ENCODE results near the gene ZNF76. TPM values are rescaled to one million over a fixed set of nuclear protein-coding genes. Genes with fewer than 3 reads are reported as not detected.

The ZNF76 gene
- total and polyA plus RNA-seq, 2 donors (not counting 1 experiment from before 2014, with no cell fraction given): 96.9 to 145 TPM

DNA sequence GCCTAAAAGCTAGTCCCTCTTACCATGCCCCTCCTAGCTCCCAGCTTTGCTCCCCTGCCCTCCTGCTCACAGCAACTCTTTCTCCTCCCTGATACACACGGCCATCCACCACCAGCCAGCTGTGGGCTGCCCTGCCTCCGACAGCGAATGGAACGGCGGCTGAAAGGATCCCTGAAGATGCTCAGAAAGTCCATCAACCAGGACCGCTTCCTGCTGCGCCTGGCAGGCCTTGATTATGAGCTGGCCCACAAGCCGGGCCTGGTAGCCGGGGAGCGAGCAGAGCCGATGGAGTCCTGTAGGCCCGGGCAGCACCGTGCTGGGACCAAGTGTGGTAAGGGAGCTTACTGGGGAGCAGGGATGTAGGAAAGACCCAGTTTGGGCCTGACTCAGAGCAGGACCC, 16.6 kb upstream of the ZNF76 start:
- no peak overlapping the region for H3K4me3 Mint-ChIP-seq
- CTCF ChIA-PET: interaction anchor here (2.1 to 4.3 kb wide), 2 partner anchors 16 to 256 kb away, joined by 4 to 25 read pairs; no protein-coding TSS in a partner anchor
- Histone ChIP-seq H2AFZ (ENCODE audit: insufficient read depth, low read depth, low read length, poor library complexity, severe bottlenecking) (no peak overlapping the region), H4K20me1 (ENCODE audit: control insufficient read depth, insufficient read depth, low read length, poor library complexity, severe bottlenecking) (no peaks in the 10 kb centered on the region), H3K36me3 (replicated peaks in 1 of 2; ENCODE audit: control extremely low read depth in 1 of 2, control insufficient read depth in 1 of 2, extremely low read depth in 1 of 2, insufficient read depth in 2 of 2, low read length in 1 of 2) (peaks cover 0 to 8% of the 10 kb centered on the region in 2 experiments), H3K27me3 (replicated peaks in 1 of 4; ENCODE audit: control extremely low read depth in 1 of 4, control insufficient read depth in 3 of 4, insufficient read depth in 4 of 4, low read length in 3 of 4) (no peaks in the 10 kb centered on the region), H3K9me3 (ENCODE audit: control extremely low read depth in 1 of 3, control insufficient read depth in 2 of 3, insufficient read depth in 1 of 3, low read length in 2 of 3) (no peaks in the 10 kb centered on the region), H3K27ac (ENCODE audit: low read length in 2 of 2) (no peak overlapping the region), H3K9ac (ENCODE audit: low read length) (no peak overlapping the region), H3K4me1 (ENCODE audit: control insufficient read depth in 2 of 2, insufficient read depth in 2 of 2, low read length in 2 of 2) (no peaks in the 10 kb centered on the region), H3K79me2 (ENCODE audit: control insufficient read depth, insufficient read depth, low read length) (peaks cover 8% of the 10 kb centered on the region), H3K4me3 (ENCODE audit: control extremely low read depth in 1 of 5, extremely low read depth in 1 of 5, insufficient read depth in 1 of 5, low read depth in 2 of 5, low read length in 4 of 5) (no peak overlapping the region), H3K4me2 (replicated peaks; ENCODE audit: low read depth, low read length, poor library complexity, severe bottlenecking) (no peak overlapping the region)
- H3K27me3 Mint-ChIP-seq: no peaks in the 10 kb centered on the region
- no peak for ATAC-seq (ENCODE audit: low read depth)
- peaks cover under 1% of the 10 kb centered on the region for H3K4me1 Mint-ChIP-seq
- no peak overlapping the region for H3K27ac Mint-ChIP-seq
- POLR2A ChIA-PET: no interaction called here
- H3K9me3 Mint-ChIP-seq (ENCODE audit: insufficient read depth): no peaks in the 10 kb centered on the region
- TF ChIP-seq, protein P1, sequence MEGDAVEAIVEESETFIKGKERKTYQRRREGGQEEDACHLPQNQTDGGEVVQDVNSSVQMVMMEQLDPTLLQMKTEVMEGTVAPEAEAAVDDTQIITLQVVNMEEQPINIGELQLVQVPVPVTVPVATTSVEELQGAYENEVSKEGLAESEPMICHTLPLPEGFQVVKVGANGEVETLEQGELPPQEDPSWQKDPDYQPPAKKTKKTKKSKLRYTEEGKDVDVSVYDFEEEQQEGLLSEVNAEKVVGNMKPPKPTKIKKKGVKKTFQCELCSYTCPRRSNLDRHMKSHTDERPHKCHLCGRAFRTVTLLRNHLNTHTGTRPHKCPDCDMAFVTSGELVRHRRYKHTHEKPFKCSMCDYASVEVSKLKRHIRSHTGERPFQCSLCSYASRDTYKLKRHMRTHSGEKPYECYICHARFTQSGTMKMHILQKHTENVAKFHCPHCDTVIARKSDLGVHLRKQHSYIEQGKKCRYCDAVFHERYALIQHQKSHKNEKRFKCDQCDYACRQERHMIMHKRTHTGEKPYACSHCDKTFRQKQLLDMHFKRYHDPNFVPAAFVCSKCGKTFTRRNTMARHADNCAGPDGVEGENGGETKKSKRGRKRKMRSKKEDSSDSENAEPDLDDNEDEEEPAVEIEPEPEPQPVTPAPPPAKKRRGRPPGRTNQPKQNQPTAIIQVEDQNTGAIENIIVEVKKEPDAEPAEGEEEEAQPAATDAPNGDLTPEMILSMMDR (IDR thresholded peaks at IDR 0.05): no peak
- TF ChIP-seq EZH2 (IDR thresholded peaks at IDR 0.05; ENCODE audit: borderline replicate concordance, insufficient read depth, low read depth, low read length, poor library complexity, severe bottlenecking): no peak
- no peak for DNase-seq
- 95% methylated on average over 13 of the region's 13 CpGs for WGBS (ENCODE audit: insufficient coverage)
- intact Hi-C loops (cut with micrococcal nuclease): no loop called here

DNA sequence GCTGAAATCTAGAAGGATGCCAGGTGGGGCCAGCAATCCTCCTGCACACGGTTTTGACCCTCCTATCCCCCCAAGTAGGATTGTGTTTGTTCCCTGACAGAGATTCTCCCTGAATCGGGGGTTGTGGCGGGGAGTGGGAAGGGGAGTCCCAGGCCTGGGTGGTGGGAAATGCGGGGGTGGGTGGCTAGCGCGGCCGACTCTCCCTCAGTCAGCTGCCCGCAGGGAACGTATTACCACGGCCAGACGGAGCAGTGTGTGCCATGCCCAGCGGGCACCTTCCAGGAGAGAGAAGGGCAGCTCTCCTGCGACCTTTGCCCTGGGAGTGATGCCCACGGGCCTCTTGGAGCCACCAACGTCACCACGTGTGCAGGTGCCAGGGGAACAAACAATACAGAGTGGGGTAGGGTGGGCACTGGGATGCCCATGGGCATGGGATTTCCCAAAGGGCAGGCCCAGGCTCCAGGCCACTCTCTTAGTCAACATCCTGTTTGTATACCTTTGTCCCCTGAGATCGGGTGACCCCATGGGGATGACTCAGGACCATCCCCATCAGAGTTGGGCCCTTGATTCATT, 16.1 kb upstream of the ZNF76 start:
- ChIA-PET POLR2A (no interaction called here), CTCF (interaction anchor here (2.1 to 4.3 kb wide), 2 partner anchors 15 to 257 kb away, joined by 4 to 25 read pairs; no protein-coding TSS in a partner anchor)
- no peak overlapping the region for H3K9ac ChIP-seq (ENCODE audit: low read length)
- no peak overlapping the region for H2AFZ ChIP-seq (ENCODE audit: insufficient read depth, low read depth, low read length, poor library complexity, severe bottlenecking)
- no peak overlapping the region for H3K4me3 ChIP-seq (ENCODE audit: control extremely low read depth in 1 of 5, extremely low read depth in 1 of 5, insufficient read depth in 1 of 5, low read depth in 2 of 5, low read length in 4 of 5)
- H3K27ac ChIP-seq (ENCODE audit: low read length in 2 of 2): no peak overlapping the region
- no peak for ATAC-seq (ENCODE audit: low read depth)
- no peaks in the 10 kb centered on the region for H3K27me3 ChIP-seq (replicated peaks in 1 of 4; ENCODE audit: control extremely low read depth in 1 of 4, control insufficient read depth in 3 of 4, insufficient read depth in 4 of 4, low read length in 3 of 4)
- H3K79me2 ChIP-seq (ENCODE audit: control insufficient read depth, insufficient read depth, low read length): peaks cover 8% of the 10 kb centered on the region
- Mint-ChIP-seq H3K27ac (no peak overlapping the region), H3K27me3 (no peaks in the 10 kb centered on the region), H3K4me3 (no peak overlapping the region), H3K9me3 (ENCODE audit: insufficient read depth) (no peaks in the 10 kb centered on the region), H3K4me1 (peaks cover 3% of the 10 kb centered on the region)
- 92% methylated on average over 14 of the region's 17 CpGs for WGBS (ENCODE audit: insufficient coverage)
- no peak for DNase-seq
- no peaks in the 10 kb centered on the region for H4K20me1 ChIP-seq (ENCODE audit: control insufficient read depth, insufficient read depth, low read length, poor library complexity, severe bottlenecking)
- peaks cover 0 to 8% of the 10 kb centered on the region in 2 experiments for H3K36me3 ChIP-seq (replicated peaks in 1 of 2; ENCODE audit: control extremely low read depth in 1 of 2, control insufficient read depth in 1 of 2, extremely low read depth in 1 of 2, insufficient read depth in 2 of 2, low read length in 1 of 2)
- no peak for TF ChIP-seq EZH2 (IDR thresholded peaks at IDR 0.05; ENCODE audit: borderline replicate concordance, insufficient read depth, low read depth, low read length, poor library complexity, severe bottlenecking)
- TF ChIP-seq, protein P1 (IDR thresholded peaks at IDR 0.05): no peak
- intact Hi-C loops (cut with micrococcal nuclease): no loop called here
- H3K9me3 ChIP-seq (ENCODE audit: control extremely low read depth in 1 of 3, control insufficient read depth in 2 of 3, insufficient read depth in 1 of 3, low read length in 2 of 3): no peaks in the 10 kb centered on the region
- no peaks in the 10 kb centered on the region for H3K4me1 ChIP-seq (ENCODE audit: control insufficient read depth in 2 of 2, insufficient read depth in 2 of 2, low read length in 2 of 2)
- no peak overlapping the region for H3K4me2 ChIP-seq (replicated peaks; ENCODE audit: low read depth, low read length, poor library complexity, severe bottlenecking)

Measured in B cell (primary cell).